Neural progenitor cell (in vitro differentiated cells): ENCODE measurements around the gene ULK4.

ENCODE experiments used
- CTCF ChIP-seq: fragments of 200-600 bp; sonication (generic); IDR thresholded peaks from 2 replicates; pipeline ENCODE4 v1.5.1; 2017; ENCODE audit warnings: antibody characterized with exemption, mild to moderate bottlenecking
- EZH2phosphoT487 ChIP-seq: fragments of 200-600 bp; sonication (generic); IDR thresholded peaks from 2 replicates; pipeline ENCODE4 v1.6.1; 2017; ENCODE audit warnings: antibody characterized with exemption

- TF ChIP-seq EZH2phosphoT487 (no peak), CTCF (no peak)
These were observed 112.9 kb downstream of the ULK4 start for GRCh38 chr3:41848753-41849574.
